ENCODE results near the gene PDGFC.
A peak's percentile ranks its signal among the peaks of the same experiment; 100 is the strongest.
"Not testable (repeated sequence)": the region's sequence is repeated elsewhere in the genome, so short reads cannot be mapped to it uniquely, and the experiment has no call there.

The PDGFC gene

DNA sequence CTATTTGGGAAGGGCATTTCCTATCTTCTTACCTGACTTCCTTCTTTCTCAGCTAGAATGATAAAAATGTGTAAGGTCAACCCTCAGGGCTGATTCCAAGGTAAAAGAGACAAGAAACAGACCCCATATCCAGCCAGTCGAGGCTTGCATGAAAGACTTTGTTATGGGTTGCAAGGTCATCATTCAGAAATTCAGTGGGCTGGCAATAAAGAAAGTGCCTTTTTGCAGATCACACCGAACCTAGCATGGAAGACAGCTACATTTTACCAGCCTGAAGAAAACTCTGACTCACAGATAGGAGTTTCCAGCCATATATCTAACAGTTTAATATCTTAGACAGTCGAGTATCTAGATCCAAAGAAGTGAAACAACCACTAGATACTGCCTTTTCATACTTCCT, 87.4 kb downstream of the PDGFC start:
- peaks cover 8% of the 10 kb centered on the region; the same call in 1 of the 2 replicates for H3K9me3 ChIP-seq (ENCODE audit: low read depth, low read length)
- H3K9ac ChIP-seq (ENCODE audit: insufficient read length): no peak overlapping the region
- DNase-seq (ENCODE audit: low read depth, low spot score): no peak
- H3K36me3 ChIP-seq (ENCODE audit: insufficient read depth, low read length): no peaks in the 10 kb centered on the region
- no peak overlapping the region for H3K4me3 ChIP-seq
- TF ChIP-seq POLR2AphosphoS5 (IDR thresholded peaks at IDR 0.05; ENCODE audit: borderline replicate concordance, low read depth, low read length) (no peak), EZH2 (IDR thresholded peaks at IDR 0.05) (no peak), FOXP2 (optimal IDR thresholded peaks at IDR 0.05; ENCODE audit: control extremely low read depth, extremely low read length, insufficient read depth) (no peak)
- H3K27ac ChIP-seq: no peak overlapping the region

DNA sequence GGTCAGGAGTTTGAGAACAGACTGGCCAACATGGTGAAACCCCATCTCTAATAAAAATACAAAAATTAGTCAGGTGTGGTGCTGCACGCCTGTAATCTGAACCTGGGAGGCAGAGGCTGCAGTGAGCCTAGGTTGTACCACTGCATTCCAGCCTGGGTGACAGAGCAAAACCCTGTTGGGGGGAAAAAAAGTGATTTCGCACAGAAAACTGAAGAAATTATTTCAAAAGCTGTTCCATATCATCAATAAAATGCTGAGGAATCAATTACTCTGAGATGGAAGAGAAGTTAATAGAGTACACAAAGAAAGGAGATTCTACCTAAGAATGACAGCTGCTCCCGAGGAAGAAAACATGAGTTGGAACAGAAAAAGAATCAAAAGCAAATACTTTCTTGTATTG, 95.9 kb downstream of the PDGFC start:
- Histone ChIP-seq H3K9me3 (ENCODE audit: low read depth, low read length) (no peaks in the 10 kb centered on the region), H3K36me3 (ENCODE audit: insufficient read depth, low read length) (no peaks in the 10 kb centered on the region), H3K27ac (no peak overlapping the region), H3K4me3 (no peak overlapping the region), H3K9ac (ENCODE audit: insufficient read length) (no peak overlapping the region)
- TF ChIP-seq POLR2AphosphoS5 (IDR thresholded peaks at IDR 0.05; ENCODE audit: borderline replicate concordance, low read depth, low read length) (no peak), FOXP2 (optimal IDR thresholded peaks at IDR 0.05; ENCODE audit: control extremely low read depth, extremely low read length, insufficient read depth) (no peak), EZH2 (IDR thresholded peaks at IDR 0.05) (no peak)
- no peak for DNase-seq (ENCODE audit: low read depth, low spot score)

DNA sequence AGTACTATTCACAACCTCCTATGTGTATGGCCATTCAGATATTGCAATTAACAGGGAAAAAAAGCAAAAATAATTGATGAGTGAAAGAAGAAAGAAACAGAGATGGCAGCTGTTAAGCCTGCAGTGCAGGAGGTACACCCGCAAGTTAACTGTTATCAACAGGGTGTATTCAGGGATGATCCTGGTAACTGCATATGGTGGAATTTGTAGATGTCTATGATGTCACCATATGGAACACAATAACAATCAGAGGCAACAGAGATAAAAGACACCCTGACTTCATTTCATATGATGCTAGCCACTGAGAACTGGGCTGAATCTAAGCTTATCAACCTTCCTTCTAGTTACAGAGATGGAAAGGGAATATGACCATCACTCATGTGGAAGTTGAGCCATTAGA, 96.5 kb downstream of the PDGFC start:
- Histone ChIP-seq H3K9ac (ENCODE audit: insufficient read length) (no peak overlapping the region), H3K9me3 (ENCODE audit: low read depth, low read length) (no peaks in the 10 kb centered on the region), H3K27ac (no peak overlapping the region), H3K4me3 (no peak overlapping the region), H3K36me3 (ENCODE audit: insufficient read depth, low read length) (no peaks in the 10 kb centered on the region)
- no peak for DNase-seq (ENCODE audit: low read depth, low spot score)
- TF ChIP-seq EZH2 (IDR thresholded peaks at IDR 0.05) (no peak), POLR2AphosphoS5 (IDR thresholded peaks at IDR 0.05; ENCODE audit: borderline replicate concordance, low read depth, low read length) (no peak), FOXP2 (optimal IDR thresholded peaks at IDR 0.05; ENCODE audit: control extremely low read depth, extremely low read length, insufficient read depth) (no peak)

DNA sequence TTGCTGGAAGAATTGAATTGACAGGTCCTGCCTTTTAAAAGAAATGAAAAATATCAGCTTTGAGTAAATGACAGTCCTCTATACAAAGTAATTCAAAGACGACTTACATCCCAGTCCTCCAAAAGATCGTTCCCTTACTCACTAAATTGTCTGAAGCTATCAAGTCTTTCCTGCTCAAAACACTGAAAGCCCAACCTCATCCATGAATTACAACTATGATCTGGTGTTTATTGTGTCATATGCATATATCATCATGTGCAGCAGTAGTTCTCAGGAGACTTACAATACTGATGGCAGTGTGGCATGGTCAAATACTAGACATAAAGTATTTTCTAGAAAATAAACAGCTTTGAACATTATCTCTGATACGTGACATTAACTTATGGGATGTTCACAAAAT, 97.8 kb downstream of the PDGFC start:
- H3K9ac ChIP-seq (ENCODE audit: insufficient read length): no peak overlapping the region
- DNase-seq (ENCODE audit: low read depth, low spot score): no peak

DNA sequence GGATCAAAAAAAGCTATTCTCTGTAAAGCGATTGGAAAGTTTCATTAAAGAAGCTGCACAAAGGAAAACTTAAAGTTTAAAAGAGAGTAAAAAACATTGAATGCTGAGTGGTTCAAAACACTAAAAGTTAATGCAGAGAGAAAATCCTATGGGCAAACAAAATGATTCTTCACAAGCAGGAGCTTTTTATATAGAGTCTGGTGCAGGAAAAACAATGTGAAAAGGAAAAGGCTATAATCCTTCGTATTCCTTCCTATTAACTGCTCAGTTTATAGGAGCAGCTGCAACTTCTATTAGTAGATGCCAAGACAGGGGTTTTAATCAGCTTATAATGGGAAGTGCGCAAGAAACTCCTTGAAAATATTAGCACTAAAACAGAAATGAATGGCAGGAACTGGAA, 100.7 kb downstream of the PDGFC start:
- no peak for DNase-seq (ENCODE audit: low read depth, low spot score)
- Histone ChIP-seq H3K27ac (no peak overlapping the region), H3K9me3 (ENCODE audit: low read depth, low read length) (no peaks in the 10 kb centered on the region), H3K9ac (ENCODE audit: insufficient read length) (peak overlapping the region; percentile 17), H3K36me3 (ENCODE audit: insufficient read depth, low read length) (no peaks in the 10 kb centered on the region), H3K4me3 (peak overlapping the region; percentile 6)
- no peak for TF ChIP-seq POLR2AphosphoS5 (IDR thresholded peaks at IDR 0.05; ENCODE audit: borderline replicate concordance, low read depth, low read length)
- no peak for TF ChIP-seq FOXP2 (optimal IDR thresholded peaks at IDR 0.05; ENCODE audit: control extremely low read depth, extremely low read length, insufficient read depth)

More for the DNA sequence above, 97.8 kb downstream of the PDGFC start:
- Histone ChIP-seq H3K9me3 (ENCODE audit: low read depth, low read length) (no peaks in the 10 kb centered on the region), H3K36me3 (ENCODE audit: insufficient read depth, low read length) (no peaks in the 10 kb centered on the region), H3K4me3 (no peak overlapping the region), H3K27ac (no peak overlapping the region)
- TF ChIP-seq FOXP2 (optimal IDR thresholded peaks at IDR 0.05; ENCODE audit: control extremely low read depth, extremely low read length, insufficient read depth) (no peak), POLR2AphosphoS5 (IDR thresholded peaks at IDR 0.05; ENCODE audit: borderline replicate concordance, low read depth, low read length) (no peak), EZH2 (IDR thresholded peaks at IDR 0.05) (no peak)

DNA sequence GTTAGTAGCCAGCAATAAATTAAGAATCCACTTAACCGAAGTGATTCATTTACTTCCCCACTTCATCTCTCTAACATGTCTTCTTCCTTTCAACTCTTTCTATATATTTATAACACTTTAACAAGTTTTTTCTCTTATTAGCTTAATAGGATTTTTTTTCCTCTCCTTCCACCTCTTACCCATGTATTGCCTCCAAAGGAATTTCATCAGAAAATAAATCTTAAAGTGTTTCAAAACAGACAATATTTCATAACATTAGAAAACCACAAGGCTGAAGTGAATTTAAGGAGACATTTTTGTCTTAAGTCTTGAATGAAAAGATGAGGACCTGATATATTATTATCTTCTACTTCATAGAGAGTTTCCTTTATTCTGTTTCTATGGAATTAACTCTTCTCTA, 101.5 kb downstream of the PDGFC start:
- DNase-seq (ENCODE audit: low read depth, low spot score): no peak
- Histone ChIP-seq H3K36me3 (ENCODE audit: insufficient read depth, low read length) (no peaks in the 10 kb centered on the region), H3K4me3 (no peak overlapping the region), H3K9ac (ENCODE audit: insufficient read length) (no peak overlapping the region), H3K9me3 (ENCODE audit: low read depth, low read length) (no peaks in the 10 kb centered on the region), H3K27ac (0 out of 2 replicates have a peak overlapping the region, but pooled peaks have one; percentile 18)
- no peak for TF ChIP-seq EZH2 (IDR thresholded peaks at IDR 0.05)
- TF ChIP-seq POLR2AphosphoS5 (IDR thresholded peaks at IDR 0.05; ENCODE audit: borderline replicate concordance, low read depth, low read length): no peak
- no peak for TF ChIP-seq FOXP2 (optimal IDR thresholded peaks at IDR 0.05; ENCODE audit: control extremely low read depth, extremely low read length, insufficient read depth)

DNA sequence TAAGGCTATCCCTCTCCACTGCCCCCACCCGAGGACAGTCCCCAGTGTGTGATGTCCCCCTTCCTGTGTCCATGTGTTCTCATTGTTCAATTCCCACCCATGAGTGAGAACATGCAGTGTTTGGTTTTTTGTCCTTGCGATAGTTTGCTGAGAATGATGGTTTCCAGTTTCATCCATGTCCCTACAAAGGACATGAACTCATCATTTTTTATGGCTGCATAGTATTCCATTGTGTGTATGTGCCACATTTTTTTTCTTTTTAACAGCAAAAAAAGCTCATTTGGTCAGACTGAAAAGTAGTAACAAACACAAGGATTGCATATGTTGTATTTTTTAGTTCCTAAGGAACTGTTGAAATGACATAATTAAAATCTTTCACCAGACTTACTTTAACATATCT, 105.5 kb downstream of the PDGFC start:
- not testable (repeated sequence) for H3K4me3 ChIP-seq; H3K9ac ChIP-seq (ENCODE audit: insufficient read length); DNase-seq (ENCODE audit: low read depth, low spot score); H3K36me3 ChIP-seq (ENCODE audit: insufficient read depth, low read length); H3K27ac ChIP-seq; H3K9me3 ChIP-seq (ENCODE audit: low read depth, low read length)

DNA sequence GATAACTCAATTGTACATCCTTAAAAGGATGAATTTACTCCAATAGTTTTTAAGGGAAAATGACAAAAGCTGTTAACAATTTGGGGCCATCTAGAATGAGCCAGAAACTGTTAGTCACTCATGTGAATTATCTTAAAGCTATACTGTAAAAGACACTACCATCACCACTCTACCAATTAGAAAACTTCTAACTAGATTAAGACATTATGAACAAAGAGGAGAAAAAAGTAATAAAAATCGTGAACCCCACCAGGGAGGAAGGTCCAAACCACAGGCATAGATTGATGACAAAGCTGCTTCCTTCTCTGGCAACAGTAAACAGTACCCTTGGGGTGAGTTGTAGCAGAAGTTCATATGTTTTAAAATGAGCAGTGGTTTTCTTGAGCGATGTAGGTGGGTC, 106.1 kb downstream of the PDGFC start:
- Histone ChIP-seq H3K27ac (no peak overlapping the region), H3K9ac (ENCODE audit: insufficient read length) (no peak overlapping the region), H3K36me3 (ENCODE audit: insufficient read depth, low read length) (no peaks in the 10 kb centered on the region), H3K4me3 (no peak overlapping the region), H3K9me3 (ENCODE audit: low read depth, low read length) (no peaks in the 10 kb centered on the region)
- TF ChIP-seq EZH2 (IDR thresholded peaks at IDR 0.05): no peak
- no peak for TF ChIP-seq POLR2AphosphoS5 (IDR thresholded peaks at IDR 0.05; ENCODE audit: borderline replicate concordance, low read depth, low read length)
- no peak for TF ChIP-seq FOXP2 (optimal IDR thresholded peaks at IDR 0.05; ENCODE audit: control extremely low read depth, extremely low read length, insufficient read depth)
- no peak for DNase-seq (ENCODE audit: low read depth, low spot score)

DNA sequence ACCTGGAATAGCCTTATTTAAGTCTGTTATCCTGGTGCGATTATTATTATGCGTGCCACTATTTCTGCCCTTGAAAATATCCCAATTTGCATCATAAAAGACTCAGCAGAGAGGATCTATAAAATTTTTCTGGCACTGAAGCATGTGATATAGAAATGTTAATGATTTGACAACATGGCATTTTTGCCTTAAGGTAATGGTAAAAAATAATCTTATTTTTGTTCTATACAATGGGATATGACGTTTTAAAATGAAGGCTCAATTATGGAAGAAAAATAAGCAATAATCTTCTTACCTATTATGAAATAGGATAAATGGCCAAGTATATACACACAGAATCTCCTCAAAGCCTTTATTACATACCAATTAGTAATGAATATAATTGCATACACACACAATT, 113.5 kb downstream of the PDGFC start:
- Histone ChIP-seq H3K9me3 (ENCODE audit: low read depth, low read length) (no peaks in the 10 kb centered on the region), H3K27ac (peak overlapping the region; percentile 32; the same call in 1 of the 2 replicates), H3K9ac (ENCODE audit: insufficient read length) (no peak overlapping the region), H3K36me3 (ENCODE audit: insufficient read depth, low read length) (no peaks in the 10 kb centered on the region), H3K4me3 (peak overlapping the region; percentile 23)
- DNase-seq (ENCODE audit: low read depth, low spot score): peak; percentile 48
- TF ChIP-seq POLR2AphosphoS5 (IDR thresholded peaks at IDR 0.05; ENCODE audit: borderline replicate concordance, low read depth, low read length): no peak
- TF ChIP-seq EZH2 (IDR thresholded peaks at IDR 0.05): no peak
- TF ChIP-seq FOXP2 (optimal IDR thresholded peaks at IDR 0.05; ENCODE audit: control extremely low read depth, extremely low read length, insufficient read depth): no peak
